H9 (cell line): ENCODE measurements around the gene MOCS2. TPM values are rescaled to one million over a fixed set of nuclear protein-coding genes. Genes with fewer than 3 reads are reported as not detected.

Source experiments
- DNase-seq: peaks from one replicate; pipeline ENCODE4 v3.0.0-alpha.2; 2017
- H2AFZ ChIP-seq: one replicate; pipeline ENCODE4 v1.6.1; 2013; ENCODE audit warnings: mild to moderate bottlenecking, low read length, control low read depth, moderate library complexity
- H2AK5ac ChIP-seq: 2 replicates; pipeline ENCODE4 v1.6.1; 2013; ENCODE audit warnings: low read length, control low read depth, mixed read lengths; ENCODE audit not compliant: insufficient read length
- H2BK120ac ChIP-seq: one replicate; pipeline ENCODE4 v1.6.1; 2013; ENCODE audit warnings: low read depth, mild to moderate bottlenecking, low read length, control low read depth, inconsistent platforms; ENCODE audit not compliant: poor library complexity, severe bottlenecking
- H2BK12ac ChIP-seq: 2 replicates; pipeline ENCODE4 v1.6.1; 2013; ENCODE audit warnings: low read length, control low read depth, mixed read lengths, low read depth; ENCODE audit not compliant: insufficient read length
- H2BK15ac ChIP-seq: 2 replicates; pipeline ENCODE4 v1.6.1; 2013; ENCODE audit warnings: low read depth, low read length, control low read depth
- H2BK20ac ChIP-seq: one replicate; pipeline ENCODE4 v1.6.1; 2013; ENCODE audit warnings: low read depth, mild to moderate bottlenecking, low read length, control low read depth, inconsistent platforms; ENCODE audit not compliant: poor library complexity, severe bottlenecking
- H2BK5ac ChIP-seq: 2 replicates; pipeline ENCODE4 v1.6.1; 2013; ENCODE audit warnings: low read length, control low read depth, mixed read lengths; ENCODE audit not compliant: insufficient read length
- H3K14ac ChIP-seq: 2 replicates; pipeline ENCODE4 v1.6.1; 2013; ENCODE audit warnings: low read length, control low read depth; ENCODE audit not compliant: insufficient read depth
- H3K18ac ChIP-seq: 2 replicates; pipeline ENCODE4 v1.6.1; 2013; ENCODE audit warnings: low read depth, mild to moderate bottlenecking, mixed read lengths, low read length, control low read depth; ENCODE audit not compliant: insufficient read length
- H3K23ac ChIP-seq: 2 replicates; pipeline ENCODE4 v1.6.1; 2013; ENCODE audit warnings: low read length, control low read depth, mixed read lengths, low read depth; ENCODE audit not compliant: insufficient read length
- H3K23me2 ChIP-seq: 2 replicates; pipeline ENCODE4 v1.6.1; 2013; ENCODE audit warnings: low read depth, mild to moderate bottlenecking, mixed read lengths, low read length, control low read depth; ENCODE audit not compliant: insufficient read length, poor library complexity, severe bottlenecking
- H3K27ac ChIP-seq: 2 replicates; pipeline ENCODE4 v1.5.1; 2013; ENCODE audit warnings: low read length, control low read depth, mixed read lengths, low read depth; ENCODE audit not compliant: insufficient read length
- H3K27me3 ChIP-seq: 2 replicates; pipeline ENCODE4 v1.6.1; 2013; ENCODE audit warnings: low read length, control low read depth, inconsistent platforms; ENCODE audit not compliant: insufficient read depth
- H3K4ac ChIP-seq: 2 replicates; pipeline ENCODE4 v1.6.1; 2013; ENCODE audit warnings: low read depth, mild to moderate bottlenecking, control low read depth, inconsistent platforms, low read length, moderate library complexity
- H3K4me1 ChIP-seq: 2 replicates; pipeline ENCODE4 v1.6.1; 2013; ENCODE audit warnings: low read length, control low read depth, inconsistent platforms; ENCODE audit not compliant: insufficient read depth
- H3K4me2 ChIP-seq: 2 replicates; pipeline ENCODE4 v1.6.1; 2013; ENCODE audit warnings: low read length, control low read depth, mixed read lengths; ENCODE audit not compliant: insufficient read length, insufficient read depth
- H3K56ac ChIP-seq: 2 replicates; pipeline ENCODE4 v1.6.1; 2013; ENCODE audit warnings: low read depth, mild to moderate bottlenecking, mixed read lengths, low read length, control low read depth; ENCODE audit not compliant: insufficient read length
- H3K79me1 ChIP-seq: 2 replicates; pipeline ENCODE4 v1.6.1; 2013; ENCODE audit warnings: low read depth, mild to moderate bottlenecking, moderate library complexity, low read length, control low read depth, inconsistent platforms; ENCODE audit not compliant: insufficient read depth, poor library complexity, severe bottlenecking
- H3K79me2 ChIP-seq: 2 replicates; pipeline ENCODE4 v1.6.1; 2013; ENCODE audit warnings: low read length, control low read depth, inconsistent platforms; ENCODE audit not compliant: insufficient read depth
- H3K9ac ChIP-seq: 2 replicates; pipeline ENCODE4 v1.6.1; 2013; ENCODE audit warnings: low read length, control low read depth, mixed read lengths; ENCODE audit not compliant: insufficient read length; ENCODE audit errors: extremely low read depth
- H3K9me3 ChIP-seq: one replicate; pipeline ENCODE4 v1.6.1; 2013; ENCODE audit warnings: low read depth, low read length, inconsistent platforms; ENCODE audit not compliant: control insufficient read depth
- H3T11ph ChIP-seq: one replicate; pipeline ENCODE4 v1.6.1; 2013; ENCODE audit warnings: mild to moderate bottlenecking, low read length, control low read depth, inconsistent platforms
- H4K20me1 ChIP-seq: one replicate; pipeline ENCODE4 v1.6.1; 2013; ENCODE audit not compliant: control insufficient read depth, insufficient read length, insufficient read depth
- H4K5ac ChIP-seq: 2 replicates; pipeline ENCODE4 v1.6.1; 2013; ENCODE audit warnings: low read depth, mild to moderate bottlenecking, mixed read lengths, low read length, control low read depth; ENCODE audit not compliant: insufficient read length
- H4K8ac ChIP-seq: replicated peaks from 2 replicates; pipeline ENCODE4 v1.6.1; 2013; ENCODE audit warnings: low read length, control low read depth, mixed read lengths, low read depth; ENCODE audit not compliant: insufficient read length
- H4K91ac ChIP-seq: 2 replicates; pipeline ENCODE4 v1.6.1; 2013; ENCODE audit warnings: low read depth, mild to moderate bottlenecking, moderate library complexity, mixed read lengths, low read length, control low read depth; ENCODE audit not compliant: insufficient read length
- H3K27ac Mint-ChIP-seq, 3 experiments: 2 replicates in 2 of 3; 3 replicates in 1 of 3; pipeline ENCODE4 v1.8.0; 2020 to 2021; ENCODE audit warnings: mixed read lengths in 3 of 3, mild to moderate bottlenecking in 1 of 3, moderate library complexity in 1 of 3
- H3K27me3 Mint-ChIP-seq: 2 replicates; pipeline ENCODE4 v1.8.0; 2021; ENCODE audit warnings: low read depth, mild to moderate bottlenecking, moderate library complexity, mixed read lengths
- H3K36me3 Mint-ChIP-seq, 3 experiments: 2 replicates in 2 of 3; 3 replicates in 1 of 3; pipeline ENCODE4 v1.8.0; 2020 to 2021; ENCODE audit warnings: low read depth in 3 of 3, mixed read lengths in 3 of 3; ENCODE audit not compliant: insufficient read depth in 1 of 3
- H3K4me1 Mint-ChIP-seq, 2 experiments: 2 replicates each; pipeline ENCODE4 v1.8.0; 2020; ENCODE audit warnings: mixed read lengths in 2 of 2
- H3K4me3 Mint-ChIP-seq, 2 experiments: 2 replicates in 1 of 2; 3 replicates in 1 of 2; pipeline ENCODE4 v1.8.0; 2020 to 2021; ENCODE audit warnings: mild to moderate bottlenecking in 2 of 2, mixed read lengths in 2 of 2, moderate library complexity in 1 of 2
- H3K9me3 Mint-ChIP-seq, 2 experiments: 2 replicates in 1 of 2; 3 replicates in 1 of 2; pipeline ENCODE4 v1.8.0; 2020; ENCODE audit warnings: mild to moderate bottlenecking in 2 of 2, mixed read lengths in 2 of 2, moderate library complexity in 1 of 2
- CTCF ChIP-seq: fragments of 200-600 bp; sonication (generic); conservative IDR thresholded peaks from 3 replicates; pipeline ENCODE4 v1.8.0; 2021; ENCODE audit warnings: antibody characterized with exemption, mild to moderate bottlenecking
- WGBS: extraction: QIAGEN DNeasy Blood & Tissue Kit; methylation state at CpG from one replicate; pipeline ENCODE4 v1.1.7; 2013; ENCODE audit warnings: missing lambda C conversion rate, low lambda C conversion rate, mixed read lengths; ENCODE audit not compliant: insufficient read length; ENCODE audit errors: extremely low coverage; 5-methylcytosine and 5-hydroxymethylcytosine counted together
- total RNA-seq: library from RNA; stranded (reverse); gene quantifications from 2 replicates; pipeline ENCODE4 v1.2.1, GENCODE V29; 2021

Gene MOCS2
- total RNA-seq, 1 experiment from 2014 or later: 24.8 TPM

- no peak overlapping the region for H3K4me2 ChIP-seq
- no peak overlapping the region for H4K5ac ChIP-seq
- no peak overlapping the region for H2AFZ ChIP-seq
- Mint-ChIP-seq H3K4me1 (no peaks in the 10 kb centered on the region), H3K9me3 (no peaks in the 10 kb centered on the region), H3K36me3 (no peaks in the 10 kb centered on the region), H3K27me3 (no peaks in the 10 kb centered on the region), H3K27ac (no peak overlapping the region), H3K4me3 (no peak overlapping the region)
- H4K20me1 ChIP-seq: no peaks in the 10 kb centered on the region
- no peak overlapping the region for H2BK12ac ChIP-seq
- no peak overlapping the region for H3K14ac ChIP-seq
- no peaks in the 10 kb centered on the region for H3K79me1 ChIP-seq
- no CpG with 5 or more reads among the region's 5 CpGs for WGBS
- H3K27ac ChIP-seq: no peak overlapping the region
- no peaks in the 10 kb centered on the region for H3K4me1 ChIP-seq
- no peaks in the 10 kb centered on the region for H3K79me2 ChIP-seq
- H3K56ac ChIP-seq: no peak overlapping the region
- H3K23me2 ChIP-seq: no peaks in the 10 kb centered on the region
- no peak overlapping the region for H2BK5ac ChIP-seq
- H3K27me3 ChIP-seq: no peaks in the 10 kb centered on the region
- no peak overlapping the region for H3K18ac ChIP-seq
- no peak overlapping the region for H3T11ph ChIP-seq
- H3K4ac ChIP-seq: no peak overlapping the region
- no peaks in the 10 kb centered on the region for H3K9me3 ChIP-seq
- no peak overlapping the region for H3K9ac ChIP-seq
- no peak overlapping the region for H4K8ac ChIP-seq
- H2BK120ac ChIP-seq: no peak overlapping the region
- H2BK15ac ChIP-seq: no peak overlapping the region
- H2AK5ac ChIP-seq: no peak overlapping the region
- H3K23ac ChIP-seq: no peak overlapping the region
- DNase-seq: no peak
- TF ChIP-seq CTCF: no peak
- no peak overlapping the region for H4K91ac ChIP-seq
- no peak overlapping the region for H2BK20ac ChIP-seq
Observed at GRCh38 chr5:53059281-53059680, 50.3 kb downstream of the MOCS2 start.
